Body of pancreas (tissue), 4 donors: ENCODE measurements around the gene EIF4G2.

Experiments
- CTCF ChIP-seq, 7 experiments: fragments of 450-650 bp in 4 of 7; fragments of 200-600 bp in 3 of 7; sonication (generic) in 3 of 7; IDR thresholded peaks; one replicate each; pipeline ENCODE4 v1.5.1; 2016 to 2019; ENCODE audit warnings: antibody characterized with exemption in 7 of 7
- POLR2A ChIP-seq, 3 donors: fragments of 450-650 bp; IDR thresholded peaks; one replicate each; pipeline ENCODE4 v1.6.1; 2016; ENCODE audit warnings: antibody characterized with exemption in 3 of 3, mild to moderate bottlenecking in 2 of 3

- TF ChIP-seq CTCF (IDR thresholded peaks at IDR 0.05) (no peak), POLR2A (IDR thresholded peaks at IDR 0.05) (no peak)
Measured at GRCh38 chr11:10800292-10800691, 8.4 kb downstream of the EIF4G2 start.
